ENCODE results near the gene DMAC1.

The DMAC1 gene

GRCh38 chr9:7799234-7799943 lies at the start of gene DMAC1:
Gene DMAC1, minus strand, starts transcription at chr9:7799778. Its CDS starts 44 bp downstream, at chr9:7799734.
- peak; percentile 88 for DNase-seq

- no peak for DNase-seq
Measured at GRCh38 chr9:7849362-7849761, 49.8 kb upstream of the DMAC1 start.

GRCh38 chr9:7848498-7848897 lies 48.9 kb upstream of the DMAC1 start:
- no peak for DNase-seq

- peak; percentile 10 for DNase-seq
Measured at GRCh38 chr9:7844242-7844641, 44.7 kb upstream of the DMAC1 start.

- peak; percentile 4 for DNase-seq
Measured at GRCh38 chr9:7841831-7842230, 42.3 kb upstream of the DMAC1 start.

GRCh38 chr9:7834531-7834930 lies 35.0 kb upstream of the DMAC1 start:
- DNase-seq: no peak

GRCh38 chr9:7828334-7828733 lies 28.8 kb upstream of the DMAC1 start:
- DNase-seq: no peak

GRCh38 chr9:7827792-7828191 lies 28.2 kb upstream of the DMAC1 start:
- DNase-seq: no peak

- DNase-seq: no peak
Measured at GRCh38 chr9:7827056-7827455, 27.5 kb upstream of the DMAC1 start.

GRCh38 chr9:7823651-7824050 lies 24.1 kb upstream of the DMAC1 start:
- DNase-seq: no peak

- DNase-seq: no peak
Measured at GRCh38 chr9:7819984-7820383, 20.4 kb upstream of the DMAC1 start.

- DNase-seq: no peak
Measured at GRCh38 chr9:7816021-7816420, 16.4 kb upstream of the DMAC1 start.

GRCh38 chr9:7813030-7813429 lies 13.5 kb upstream of the DMAC1 start:
- DNase-seq: no peak

- DNase-seq: peak; percentile 21
Measured at GRCh38 chr9:7811677-7812076, 12.1 kb upstream of the DMAC1 start.

- no peak for DNase-seq
Measured at GRCh38 chr9:7802666-7803065, 3.1 kb upstream of the DMAC1 start.

GRCh38 chr9:7799944-7800285 lies 337 bp upstream of the DMAC1 start:
- no peak for DNase-seq

- no peak for DNase-seq
Measured at GRCh38 chr9:7794196-7794595, 5.4 kb downstream of the DMAC1 start.

- DNase-seq: no peak
Measured at GRCh38 chr9:7791394-7791793, 8.2 kb downstream of the DMAC1 start.

- DNase-seq: no peak
Measured at GRCh38 chr9:7790819-7791182, 8.8 kb downstream of the DMAC1 start.

GRCh38 chr9:7790022-7790818 lies 9.4 kb downstream of the DMAC1 start:
- DNase-seq: no peak

GRCh38 chr9:7788772-7789171 lies 10.8 kb downstream of the DMAC1 start:
- no peak for DNase-seq

- no peak for DNase-seq
Measured at GRCh38 chr9:7785813-7786212, 13.8 kb downstream of the DMAC1 start.

- no peak for DNase-seq
Measured at GRCh38 chr9:7784472-7784871, 15.1 kb downstream of the DMAC1 start.

- no peak for DNase-seq
Measured at GRCh38 chr9:7783635-7784063, 15.9 kb downstream of the DMAC1 start.

Measured in NCI-H1092 treated with DMSO at 0.1 percent for 48 hours (cell line).